GM21528 (cell line): Measurements from ENCODE around the gene CA11.
"Not testable (repeated sequence)": the region's sequence is repeated elsewhere in the genome, so short reads cannot be mapped to it uniquely, and the experiment has no call there.

ENCODE experiments used
- ATAC-seq: cut with Tn5 transposase; IDR thresholded peaks from one replicate; pipeline ENCODE4 v1.9.1; 2021; ENCODE audit warnings: mild to moderate bottlenecking, moderate library complexity; ENCODE audit not compliant: unreplicated experiment, low FRiP score

Gene CA11

DNA sequence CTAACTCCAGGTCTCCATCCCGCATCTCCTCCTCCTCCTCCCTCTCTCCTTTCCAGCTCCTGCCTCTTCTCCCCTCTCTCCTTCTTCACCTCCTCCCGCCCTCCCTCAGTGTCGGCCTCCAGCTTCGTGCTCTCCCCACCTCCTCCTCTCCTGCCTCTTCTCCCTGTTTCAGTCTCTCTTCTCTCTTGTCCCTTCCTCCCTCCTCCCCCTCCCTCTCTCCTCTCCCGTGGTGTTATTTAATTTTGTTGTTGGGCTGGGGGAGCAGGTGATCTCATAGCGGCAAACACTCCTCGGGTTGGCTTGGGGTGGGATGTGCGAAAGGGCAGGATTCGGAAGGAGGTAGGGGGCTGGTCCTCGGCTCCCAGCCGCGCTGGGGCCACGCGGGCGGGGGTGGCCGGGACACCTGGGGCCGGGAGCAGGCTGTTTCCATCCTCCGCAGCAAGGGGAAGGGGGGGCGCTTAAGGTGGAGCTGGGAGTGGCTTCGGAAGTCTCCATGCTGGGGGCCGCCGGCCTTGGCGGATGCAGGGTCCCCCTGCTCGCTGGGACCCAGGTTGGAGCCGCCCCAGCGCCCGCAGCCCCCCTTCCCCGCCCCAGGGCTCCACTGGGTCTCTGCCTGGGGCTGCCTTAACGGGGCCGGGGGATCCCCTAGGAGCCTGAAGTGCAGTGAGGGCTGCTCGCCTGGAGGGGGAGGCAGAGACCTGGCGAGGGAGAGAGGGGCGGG, at the start of gene CA11:
CA11 (minus strand) TSS at position 187 of the 721 bp plus-strand sequence. CDS start 555 bp downstream, outside the sequence.
- peak; percentile 70 for ATAC-seq

DNA sequence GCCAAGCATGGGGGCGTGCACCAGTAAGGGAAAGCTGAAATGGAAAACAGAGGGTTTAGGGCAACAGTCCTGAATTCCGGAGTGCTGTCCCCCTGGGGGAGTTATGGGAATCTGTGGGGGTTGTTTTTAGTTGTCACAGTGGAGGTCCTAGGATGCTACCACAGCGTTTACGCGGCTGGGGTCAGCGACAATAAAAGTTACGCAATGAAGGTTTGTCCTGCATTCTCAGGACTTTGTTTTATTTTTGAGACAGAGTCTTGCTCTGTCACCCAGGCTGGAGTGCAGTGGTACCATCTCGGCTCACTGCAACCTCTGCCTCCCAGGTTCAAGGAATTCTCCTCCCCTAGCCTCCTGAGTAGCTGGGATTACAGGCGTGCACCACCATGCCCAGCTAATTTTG, 47.6 kb upstream of the CA11 start:
- ATAC-seq: not testable (repeated sequence)

DNA sequence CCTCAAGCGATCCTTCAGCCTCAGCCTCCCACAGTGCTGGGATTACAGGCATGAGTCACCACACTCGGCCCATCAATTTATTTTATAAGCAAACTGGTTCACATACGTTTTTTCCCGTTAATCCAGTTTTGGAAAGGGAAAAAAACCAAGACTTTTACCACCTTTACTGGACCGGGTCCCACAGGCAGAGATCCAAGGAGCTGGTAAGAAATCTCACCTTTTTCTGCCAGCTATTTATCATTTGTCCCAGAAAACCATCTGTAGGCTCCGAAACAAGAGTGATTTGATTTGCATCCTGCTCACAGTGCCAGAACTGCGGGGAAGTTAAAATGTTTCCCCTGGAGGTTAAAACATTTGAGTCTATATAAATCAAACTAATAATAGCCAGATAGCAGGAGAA, 43.5 kb upstream of the CA11 start:
- ATAC-seq: no peak

DNA sequence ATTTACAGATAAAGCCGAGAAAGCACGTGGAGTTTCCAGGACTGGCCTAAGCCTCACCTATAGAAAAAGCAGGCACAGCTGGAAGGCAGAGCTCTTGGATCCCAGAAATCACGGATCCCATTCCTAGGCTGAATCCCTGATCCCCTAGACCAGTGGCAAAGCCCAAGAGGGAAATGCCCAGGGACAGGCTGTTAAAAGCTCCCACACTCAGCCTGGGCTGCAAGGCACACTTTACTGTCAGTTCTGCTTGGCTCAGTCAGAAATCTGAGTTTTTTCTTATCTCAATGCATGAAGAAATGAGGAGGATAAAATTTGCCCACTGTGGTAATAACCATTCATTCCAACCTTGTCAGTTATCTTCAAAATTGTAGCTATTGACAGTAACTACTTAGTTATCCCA, 41.8 kb upstream of the CA11 start:
- no peak for ATAC-seq

DNA sequence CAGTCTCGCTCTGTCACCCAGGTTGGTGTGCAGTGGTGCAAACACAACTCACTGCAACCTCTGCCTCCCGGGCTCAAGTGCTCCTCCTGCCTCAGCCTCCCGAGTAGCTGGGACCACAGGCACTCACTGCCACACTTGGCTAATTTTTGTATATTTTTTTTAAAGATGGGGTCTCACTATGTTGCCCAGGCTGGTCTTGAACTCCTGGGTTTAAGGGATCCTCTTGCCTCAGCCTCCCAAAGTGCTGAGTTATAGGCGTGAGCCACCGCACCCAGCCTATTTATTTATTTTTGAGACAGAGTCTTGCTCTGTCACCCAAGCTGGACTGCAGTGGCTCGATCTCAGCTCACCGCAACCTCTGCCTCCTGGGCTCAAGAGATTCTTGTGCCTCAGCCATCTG, 40.6 kb upstream of the CA11 start:
- not testable (repeated sequence) for ATAC-seq

DNA sequence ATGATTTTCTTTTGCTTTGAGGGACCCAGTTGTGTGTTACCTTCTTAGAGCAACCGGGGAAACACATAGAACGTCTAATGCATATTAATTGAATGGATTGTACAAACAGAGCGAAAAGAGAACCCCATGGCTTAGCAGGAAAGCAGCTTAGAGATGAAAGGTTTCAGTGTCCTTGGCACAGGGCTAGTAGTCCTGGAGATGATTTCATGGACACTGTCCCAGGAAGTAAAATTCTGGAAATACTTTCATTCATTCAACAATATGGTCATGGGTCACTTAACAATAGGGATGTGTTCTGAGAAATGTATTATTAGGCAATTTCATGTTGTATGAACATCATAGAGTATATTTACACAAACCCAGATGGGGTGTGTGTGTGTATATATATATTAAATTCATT, 40.1 kb upstream of the CA11 start:
- ATAC-seq: no peak

DNA sequence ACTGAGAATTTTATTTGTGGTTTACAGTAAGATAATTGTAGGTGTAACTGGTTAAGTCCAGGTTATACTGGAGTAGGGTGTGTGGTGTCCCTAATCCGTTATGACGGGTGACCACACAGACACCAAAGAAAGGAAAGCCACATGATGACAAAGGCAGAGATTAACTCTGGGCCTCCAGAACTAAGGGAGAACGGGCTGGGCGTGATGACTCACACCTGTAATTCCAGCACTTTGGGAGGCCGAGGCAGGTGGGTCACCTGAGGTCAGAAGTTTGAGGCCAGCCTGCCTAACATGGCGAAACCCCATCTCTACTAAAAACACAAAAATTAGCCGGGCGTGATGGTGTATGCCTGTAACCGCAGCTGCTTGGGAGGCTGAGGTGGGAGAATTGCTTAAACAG, 39.6 kb upstream of the CA11 start:
- ATAC-seq: no peak

DNA sequence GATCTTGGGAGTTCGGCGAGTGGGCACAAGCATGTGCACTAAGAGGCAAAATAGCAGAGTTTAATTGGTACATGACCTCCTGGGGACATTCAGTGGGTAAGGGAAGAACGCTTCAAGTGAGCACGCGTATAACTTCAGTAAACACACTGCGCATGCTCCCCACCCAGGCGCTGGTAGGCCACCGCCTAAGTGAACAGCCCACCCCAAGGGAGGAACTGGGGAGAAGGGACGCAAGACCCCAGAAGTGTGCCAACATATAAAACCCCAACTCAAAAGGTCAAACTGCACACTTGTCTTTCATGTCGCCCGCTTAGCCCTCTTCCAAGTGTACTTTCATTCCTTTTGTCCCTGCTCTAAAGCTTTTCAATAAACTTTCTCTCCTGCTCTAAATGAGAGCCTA, 37.4 kb upstream of the CA11 start:
- ATAC-seq: no peak

DNA sequence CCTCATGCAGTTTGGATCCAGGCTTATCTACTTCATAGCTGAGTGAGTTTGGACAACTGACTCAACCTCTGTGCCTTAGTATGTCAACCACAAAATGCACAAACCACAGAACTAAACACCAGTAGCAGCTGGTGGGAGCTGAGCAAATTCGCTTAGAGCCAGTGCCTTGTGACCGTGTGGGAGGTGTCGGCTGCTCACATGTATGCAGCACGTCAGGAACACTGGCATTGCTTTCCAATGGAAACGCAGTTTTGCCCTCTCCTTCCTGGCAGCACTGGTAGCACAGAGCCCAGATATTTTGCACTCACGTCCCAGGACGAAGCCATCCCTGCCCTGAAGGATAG, 35.1 kb upstream of the CA11 start:
- ATAC-seq: no peak

DNA sequence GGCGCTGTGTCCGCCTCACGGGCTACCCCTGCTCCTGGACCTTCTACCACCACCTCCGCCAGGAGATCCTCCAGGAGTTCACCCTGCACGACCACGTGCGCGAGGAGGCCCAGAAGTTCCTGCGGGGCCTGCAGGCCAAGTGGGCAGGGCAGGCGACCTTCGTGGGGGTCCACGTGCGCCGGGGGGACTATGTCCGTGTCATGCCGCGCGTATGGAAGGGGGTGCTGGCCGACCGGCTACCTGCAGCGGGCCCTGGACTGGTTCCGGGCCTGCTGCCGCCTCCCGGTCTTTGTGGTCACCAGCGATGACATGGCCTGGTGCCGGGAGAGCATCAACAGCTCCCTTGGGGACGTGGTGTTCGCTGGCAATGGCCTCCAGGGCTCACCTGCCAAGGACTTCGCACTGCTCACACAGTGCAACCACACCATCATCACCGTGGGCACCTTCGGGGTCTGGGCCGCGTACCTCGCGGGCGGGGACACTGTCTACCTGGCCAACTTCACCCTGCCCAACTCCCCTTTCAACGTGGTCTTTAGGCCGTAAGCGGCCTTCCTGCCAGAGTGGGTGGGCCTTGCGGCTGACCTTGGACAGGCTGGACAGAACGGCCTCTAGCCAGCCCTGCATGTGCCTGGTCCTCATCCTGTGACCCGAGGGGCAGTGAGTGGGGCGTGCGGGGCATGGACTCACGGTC, 34.6 kb upstream of the CA11 start:
- no peak for ATAC-seq

DNA sequence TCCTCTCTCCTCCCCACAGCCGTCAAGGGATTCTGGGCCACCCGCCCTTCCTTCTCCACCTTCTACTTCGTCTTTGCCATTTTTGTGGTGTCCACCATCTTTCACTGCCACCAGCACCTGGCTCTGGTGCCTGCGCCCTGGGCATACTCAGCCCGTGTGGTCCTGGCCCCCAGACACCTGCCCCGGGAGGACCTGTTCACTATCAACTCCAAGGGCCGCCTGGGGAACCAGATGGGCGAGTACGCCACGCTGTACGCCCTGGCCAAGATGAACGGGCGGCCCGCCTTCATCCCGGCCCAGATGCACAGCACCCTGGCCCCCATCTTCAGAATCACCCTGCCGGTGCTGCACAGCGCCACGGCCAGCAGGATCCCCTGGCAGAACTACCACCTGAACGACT, 34.0 kb upstream of the CA11 start:
- not testable (repeated sequence) for ATAC-seq

DNA sequence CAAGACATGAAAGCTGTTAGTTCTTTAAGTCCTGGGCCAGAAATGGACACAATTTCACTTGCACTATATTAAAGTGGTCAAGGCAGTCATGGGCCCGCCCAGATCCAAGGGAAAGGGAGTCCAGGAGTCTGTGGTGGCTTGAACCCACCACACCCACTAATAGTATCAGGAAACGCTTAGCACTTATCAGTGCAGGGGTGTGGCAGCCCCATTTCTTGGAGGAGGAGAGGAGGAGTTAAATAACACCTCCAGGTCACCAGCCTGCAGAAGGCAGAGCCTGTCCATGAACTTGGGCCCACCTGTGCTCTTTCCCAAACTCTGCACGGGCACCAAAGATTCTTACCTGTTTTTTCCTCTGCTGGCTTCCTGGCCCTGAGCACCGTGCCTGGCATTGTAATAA, 32.2 kb upstream of the CA11 start:
- no peak for ATAC-seq

DNA sequence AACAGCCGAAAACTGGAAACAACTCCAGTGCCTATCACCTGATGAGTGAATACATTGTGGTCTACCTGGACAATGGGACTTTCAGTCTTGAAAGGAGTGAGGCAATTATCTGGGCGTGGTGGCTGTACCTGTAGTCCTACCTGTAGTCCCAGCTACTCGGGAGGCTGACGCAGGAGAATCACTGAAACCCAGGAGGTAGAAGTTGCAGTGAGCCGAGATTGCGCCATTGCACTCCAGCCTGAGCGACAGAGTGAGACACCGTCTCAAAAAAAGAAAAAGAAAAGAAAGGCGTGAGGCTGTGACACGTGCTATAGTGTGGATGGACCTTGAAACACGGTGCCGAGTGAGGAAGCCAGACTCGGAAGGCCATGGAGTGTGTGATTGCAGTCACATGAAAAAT, 30.9 kb upstream of the CA11 start:
- no peak for ATAC-seq

DNA sequence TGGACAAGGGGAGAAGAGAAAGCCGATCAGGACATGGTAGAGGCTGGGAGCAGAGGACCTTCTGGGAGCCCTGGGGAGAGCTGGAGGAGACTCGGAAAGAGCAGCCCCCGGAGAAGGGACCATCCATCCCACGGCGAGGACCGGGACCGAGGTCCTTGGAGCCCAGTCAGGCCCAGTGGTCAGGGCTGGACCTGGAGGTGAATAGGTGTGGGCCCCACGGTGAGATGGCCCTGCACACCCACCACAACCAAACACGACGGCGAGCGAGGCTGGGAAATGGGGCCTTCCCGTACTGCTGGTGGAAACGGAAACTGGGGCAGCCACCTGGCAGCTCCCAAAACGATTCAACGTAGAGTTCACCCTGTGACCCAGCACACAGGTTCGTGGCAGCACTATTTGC, 30.5 kb upstream of the CA11 start:
- ATAC-seq: no peak

DNA sequence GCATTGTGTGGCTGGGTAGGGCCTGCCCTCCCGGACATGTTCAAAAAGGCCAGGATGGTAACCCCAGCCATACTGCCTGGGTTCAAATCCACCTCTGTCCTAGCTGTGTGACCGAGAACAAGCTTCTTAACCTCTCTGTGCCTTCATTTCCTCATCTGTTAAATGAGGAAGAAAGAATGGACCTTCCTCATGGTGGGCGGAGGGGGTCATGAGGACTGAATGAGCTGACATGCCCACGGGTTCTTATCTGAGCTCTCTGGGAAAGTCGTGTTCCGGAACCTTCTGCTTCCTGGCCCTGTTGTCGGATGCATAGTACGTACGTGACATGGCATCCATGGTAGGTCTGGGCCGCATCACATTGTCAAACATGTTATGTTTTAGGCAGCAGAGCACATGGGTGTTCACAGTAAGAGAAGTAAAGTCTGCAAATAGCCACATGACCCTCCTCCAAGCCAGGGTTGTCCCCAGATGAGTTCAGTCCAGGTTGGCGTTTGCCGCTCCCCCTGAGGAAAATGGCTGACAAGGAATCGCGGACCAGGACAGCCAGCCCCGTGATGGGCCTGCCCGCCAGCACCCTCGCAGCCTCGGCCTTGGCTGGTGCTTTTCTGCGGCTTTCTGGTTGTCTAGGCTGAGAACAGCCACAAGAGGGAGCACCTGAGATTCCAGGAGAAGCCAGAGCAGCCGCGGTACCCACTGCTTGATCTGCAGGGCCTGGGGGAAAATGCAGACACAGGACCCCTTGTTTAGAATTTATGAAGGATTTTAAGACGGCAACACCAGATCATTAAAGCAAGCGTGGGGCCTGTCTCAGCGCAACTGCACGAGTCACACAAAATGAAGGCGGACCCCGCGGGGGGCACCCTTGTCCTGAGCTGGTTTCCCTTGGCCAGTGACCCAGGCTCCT, 29.2 kb upstream of the CA11 start:
- no peak for ATAC-seq

DNA sequence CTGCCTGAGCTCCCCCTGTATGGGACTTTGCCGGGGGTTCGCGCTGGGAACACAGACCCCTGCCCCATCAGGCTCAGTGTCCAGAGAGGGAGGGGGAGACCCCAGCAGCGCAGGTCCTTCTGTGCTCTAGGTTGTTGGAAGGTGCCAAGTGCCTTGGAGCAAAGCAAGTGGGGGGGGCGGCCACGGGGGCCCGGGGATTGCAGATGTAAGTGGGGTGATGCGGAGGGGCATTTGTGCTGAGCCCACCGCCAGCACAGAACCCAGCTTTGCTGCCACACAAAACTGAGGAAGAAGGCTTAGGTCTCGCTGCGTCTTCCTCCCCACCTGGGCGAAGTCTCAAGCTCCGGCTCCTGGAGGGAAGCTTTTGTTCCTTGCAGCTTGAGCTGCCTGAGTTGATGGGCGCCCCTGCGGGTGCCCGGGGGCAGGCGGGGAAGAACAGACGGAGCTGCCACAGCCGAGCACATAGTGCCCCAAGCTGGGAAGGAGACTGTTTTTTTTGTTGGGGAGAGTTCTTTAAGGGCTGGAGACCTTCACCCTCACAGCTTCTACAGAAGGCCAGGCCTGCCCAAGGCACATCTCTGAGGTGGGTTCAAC, 28.3 kb upstream of the CA11 start:
- ATAC-seq: no peak

DNA sequence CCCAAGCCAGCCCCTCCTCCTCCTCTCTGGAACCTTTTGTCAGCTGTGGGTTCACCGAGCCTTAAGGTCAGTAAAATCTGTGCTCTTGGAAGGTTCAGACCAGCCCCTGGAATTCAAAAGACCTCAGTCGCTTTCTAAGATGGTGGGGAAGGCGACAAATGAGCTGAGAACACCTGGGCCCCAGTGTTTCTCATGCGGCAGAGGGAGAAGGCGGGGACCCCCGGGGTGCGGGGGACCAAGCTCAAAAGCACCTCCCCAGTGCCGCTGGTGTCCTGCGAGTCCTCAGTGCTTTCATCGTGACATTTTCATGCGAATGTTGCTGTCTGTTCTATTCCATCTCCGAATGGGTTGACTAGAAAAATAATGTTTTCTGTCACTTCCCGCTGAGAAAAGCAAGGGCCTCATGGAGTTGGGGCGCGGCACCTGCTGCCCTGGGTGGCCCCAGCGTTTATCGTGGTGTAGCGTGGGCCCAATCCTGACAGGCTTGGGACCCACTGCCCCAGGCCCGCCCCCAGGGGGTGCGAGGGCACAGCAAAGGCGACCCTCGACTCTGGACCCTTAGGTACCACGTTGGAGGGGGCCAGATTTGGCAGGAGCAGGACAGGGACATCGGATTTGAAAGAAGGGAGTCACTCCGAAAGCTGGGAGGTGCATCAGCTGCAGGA, 27.6 kb upstream of the CA11 start:
- no peak for ATAC-seq

DNA sequence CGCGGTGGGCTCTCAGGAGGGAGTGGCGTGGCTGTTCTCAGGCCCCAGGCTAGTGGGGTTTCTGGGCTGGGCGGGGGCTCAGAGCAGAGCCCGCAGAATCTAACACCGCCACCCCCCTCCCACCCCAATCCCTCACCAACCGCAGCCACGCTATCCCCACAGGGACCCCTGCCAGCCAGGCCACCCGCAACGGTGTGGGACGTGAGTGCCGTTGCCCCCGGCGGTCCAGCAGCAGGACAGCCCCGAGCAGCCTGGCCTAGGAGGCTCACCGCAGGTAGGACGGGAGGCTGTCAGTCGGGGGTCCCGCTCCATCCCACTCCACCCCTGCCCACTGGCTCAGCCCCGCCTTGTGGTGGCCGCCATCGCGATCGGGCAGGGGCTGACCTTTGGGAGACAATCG, 27.0 kb upstream of the CA11 start, which contains the start of gene NTN5:
NTN5 (minus strand) TSS at position 24 of the 400 bp plus-strand sequence. CDS start 2,031 bp downstream, outside the sequence.
- ATAC-seq: no peak

DNA sequence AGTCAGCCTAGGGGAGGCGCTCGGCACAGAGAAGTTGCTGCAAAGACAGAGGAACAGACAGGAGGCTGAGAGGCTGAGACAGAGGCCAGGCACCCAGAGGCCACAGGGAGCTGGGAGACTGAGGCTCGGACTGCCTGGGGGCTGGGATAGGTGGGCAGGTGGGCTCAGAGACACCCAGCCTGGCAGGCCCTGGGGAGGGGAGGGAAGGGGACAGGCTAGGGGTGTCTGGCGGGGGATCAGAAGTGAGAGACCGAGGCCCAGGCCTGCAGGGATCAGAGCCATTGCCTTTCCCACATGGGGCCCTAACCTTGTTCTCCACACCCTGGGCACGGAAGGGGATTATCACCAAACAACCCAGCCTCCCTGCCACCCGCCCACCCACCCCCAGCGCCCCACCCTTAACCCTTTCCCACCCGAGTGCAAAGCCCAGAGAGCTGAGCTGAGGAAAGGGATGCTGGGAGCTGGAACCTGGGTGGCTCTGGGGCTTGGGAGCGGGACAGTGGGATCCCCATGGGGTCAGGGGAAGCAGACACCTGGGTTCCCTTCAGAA, 25.5 kb upstream of the CA11 start:
- ATAC-seq: no peak
